ENCODE data around the gene GGCT. TPM values are rescaled to one million over a fixed set of nuclear protein-coding genes. Genes with fewer than 3 reads are reported as not detected.
"Not testable (repeated sequence)": the region's sequence is repeated elsewhere in the genome, so short reads cannot be mapped to it uniquely, and the experiment has no call there.

GGCT gene
- 10 to 100 TPM; 63.0 to 76.3 (median 63.1) TPM for polyA plus RNA-seq (ENCODE audit: insufficient read length in 3 of 3)
- long read RNA-seq, donor 1, transcript GGCT-202 (4 exons, 1,173 nt), result major isoform, 28 of 50 reads
- long read RNA-seq, donor 1, transcript GGCT-207 (3 exons, 1,012 nt), result minor isoform, 16 of 50 reads
- long read RNA-seq, donor 1, partial matches to known transcripts, result 6 of 50 reads
- long read RNA-seq, donor 1, other reads (novel, unspliced or antisense), result 0 of 50 reads
- long read RNA-seq, donor 2, transcript GGCT-202 (4 exons, 1,173 nt), result major isoform, 42 of 64 reads
- long read RNA-seq, donor 2, transcript GGCT-207 (3 exons, 1,012 nt), result minor isoform, 13 of 64 reads
- long read RNA-seq, donor 2, partial matches to known transcripts, result 6 of 64 reads
- long read RNA-seq, donor 2, other reads (novel, unspliced or antisense), result 0 of 64 reads
- long read RNA-seq, donor 3, transcript GGCT-207 (3 exons, 1,012 nt), result minor isoform, 6 of 29 reads
- long read RNA-seq, donor 3, transcript GGCT-202 (4 exons, 1,173 nt), result major isoform, 22 of 29 reads
- long read RNA-seq, donor 3, partial matches to known transcripts, result 0 of 29 reads
- long read RNA-seq, donor 3, other reads (novel, unspliced or antisense), result 0 of 29 reads
- long read RNA-seq, donor 4, transcript GGCT-202 (4 exons, 1,173 nt), result major isoform, 40 of 56 reads
- long read RNA-seq, donor 4, transcript GGCT-207 (3 exons, 1,012 nt), result minor isoform, 10 of 56 reads
- long read RNA-seq, donor 4, partial matches to known transcripts, result 6 of 56 reads
- long read RNA-seq, donor 4, other reads (novel, unspliced or antisense), result 0 of 56 reads
- long read RNA-seq, donor 5, transcript GGCT-202 (4 exons, 1,173 nt), result major isoform, 19 of 23 reads
- long read RNA-seq, donor 5, partial matches to known transcripts, result 0 of 23 reads
- long read RNA-seq, donor 5, other reads (novel, unspliced or antisense), result 0 of 23 reads
- long read RNA-seq, donor 6, transcript GGCT-202 (4 exons, 1,173 nt), result major isoform, 12 of 26 reads
- long read RNA-seq, donor 6, transcript GGCT-207 (3 exons, 1,012 nt), result minor isoform, 7 of 26 reads
- long read RNA-seq, donor 6, partial matches to known transcripts, result 5 of 26 reads
- long read RNA-seq, donor 6, other reads (novel, unspliced or antisense), result 0 of 26 reads
- long read RNA-seq, donor 7, transcript GGCT-202 (4 exons, 1,173 nt), result major isoform, 31 of 51 reads
- long read RNA-seq, donor 7, transcript GGCT-207 (3 exons, 1,012 nt), result minor isoform, 5 of 51 reads
- long read RNA-seq, donor 7, partial matches to known transcripts, result 15 of 51 reads
- long read RNA-seq, donor 7, other reads (novel, unspliced or antisense), result 0 of 51 reads
- long read RNA-seq, donor 8, transcript GGCT-202 (4 exons, 1,173 nt), result major isoform, 6 of 10 reads
- long read RNA-seq, donor 8, partial matches to known transcripts, result 0 of 10 reads
- long read RNA-seq, donor 8, other reads (novel, unspliced or antisense), result 0 of 10 reads
- long read RNA-seq, donor 9, transcript GGCT-202 (4 exons, 1,173 nt), result major isoform, 30 of 59 reads
- long read RNA-seq, donor 9, transcript GGCT-207 (3 exons, 1,012 nt), result minor isoform, 10 of 59 reads
- long read RNA-seq, donor 9, partial matches to known transcripts, result 15 of 59 reads
- long read RNA-seq, donor 9, other reads (novel, unspliced or antisense), result 0 of 59 reads
- long read RNA-seq, donor 10, transcript GGCT-202 (4 exons, 1,173 nt), result major isoform, 23 of 35 reads
- long read RNA-seq, donor 10, partial matches to known transcripts, result 7 of 35 reads
- long read RNA-seq, donor 10, other reads (novel, unspliced or antisense), result 0 of 35 reads
- long read RNA-seq, donor 11, transcript GGCT-202 (4 exons, 1,173 nt), result major isoform, 18 of 39 reads
- long read RNA-seq, donor 11, transcript GGCT-207 (3 exons, 1,012 nt), result minor isoform, 5 of 39 reads
- long read RNA-seq, donor 11, partial matches to known transcripts, result 14 of 39 reads
- long read RNA-seq, donor 11, other reads (novel, unspliced or antisense), result 0 of 39 reads
- long read RNA-seq, donor 12, transcript GGCT-202 (4 exons, 1,173 nt), result major isoform, 42 of 53 reads
- long read RNA-seq, donor 12, transcript GGCT-207 (3 exons, 1,012 nt), result minor isoform, 9 of 53 reads
- long read RNA-seq, donor 12, partial matches to known transcripts, result 0 of 53 reads
- long read RNA-seq, donor 12, other reads (novel, unspliced or antisense), result 0 of 53 reads
- long read RNA-seq, donor 13, transcript GGCT-202 (4 exons, 1,173 nt), result major isoform, 14 of 24 reads
- long read RNA-seq, donor 13, partial matches to known transcripts, result 7 of 24 reads
- long read RNA-seq, donor 13, other reads (novel, unspliced or antisense), result 0 of 24 reads
- long read RNA-seq, donor 14, transcript GGCT-202 (4 exons, 1,173 nt), result major isoform, 26 of 47 reads
- long read RNA-seq, donor 14, transcript GGCT-207 (3 exons, 1,012 nt), result minor isoform, 8 of 47 reads
- long read RNA-seq, donor 14, partial matches to known transcripts, result 11 of 47 reads
- long read RNA-seq, donor 14, other reads (novel, unspliced or antisense), result 0 of 47 reads
- long read RNA-seq, donor 15, transcript GGCT-202 (4 exons, 1,173 nt), result major isoform, 36 of 52 reads
- long read RNA-seq, donor 15, transcript GGCT-207 (3 exons, 1,012 nt), result minor isoform, 13 of 52 reads
- long read RNA-seq, donor 15, partial matches to known transcripts, result 0 of 52 reads
- long read RNA-seq, donor 15, other reads (novel, unspliced or antisense), result 0 of 52 reads
- long read RNA-seq, donor 16, transcript GGCT-202 (4 exons, 1,173 nt), result major isoform, 35 of 55 reads
- long read RNA-seq, donor 16, transcript GGCT-207 (3 exons, 1,012 nt), result minor isoform, 11 of 55 reads
- long read RNA-seq, donor 16, partial matches to known transcripts, result 8 of 55 reads
- long read RNA-seq, donor 16, other reads (novel, unspliced or antisense), result 0 of 55 reads

- peak; percentile 98 for DNase-seq
These were observed at the start of gene GGCT for GRCh38 chr7:30504301-30505173. Gene GGCT, minus strand, starts transcription at chr7:30504829. Its CDS starts 120 bp downstream, at chr7:30504709.

GRCh38 chr7:30553546-30553945 is 48.9 kb upstream of the GGCT start:
- no peak for DNase-seq

- no peak for DNase-seq
These were observed 48.5 kb upstream of the GGCT start for GRCh38 chr7:30553141-30553540.

DNA sequence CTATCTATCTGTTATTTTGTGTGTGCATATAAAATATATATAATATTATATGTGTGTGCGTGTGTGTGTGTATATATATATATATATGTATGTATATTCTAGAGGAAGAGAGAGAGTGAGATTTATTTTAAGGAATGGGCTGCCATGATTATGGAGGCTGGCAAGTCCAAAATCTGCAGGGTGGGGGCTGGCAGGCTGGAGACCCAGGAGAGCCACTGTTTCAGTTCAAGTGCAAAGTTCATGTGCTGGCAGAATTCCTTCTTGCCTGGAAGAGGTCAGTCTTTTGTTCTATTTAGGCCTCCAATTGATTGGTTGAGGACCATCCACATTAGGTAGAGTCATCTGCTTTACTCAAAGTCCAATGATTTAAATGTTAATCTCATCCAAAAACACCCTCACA is 47.7 kb upstream of the GGCT start:
- DNase-seq, result no peak

- DNase-seq, result no peak
These were observed 45.4 kb upstream of the GGCT start for GRCh38 chr7:30549931-30550493.

- DNase-seq, result peak; percentile 70
These were observed 44.2 kb upstream of the GGCT start for GRCh38 chr7:30548845-30549244.

DNA sequence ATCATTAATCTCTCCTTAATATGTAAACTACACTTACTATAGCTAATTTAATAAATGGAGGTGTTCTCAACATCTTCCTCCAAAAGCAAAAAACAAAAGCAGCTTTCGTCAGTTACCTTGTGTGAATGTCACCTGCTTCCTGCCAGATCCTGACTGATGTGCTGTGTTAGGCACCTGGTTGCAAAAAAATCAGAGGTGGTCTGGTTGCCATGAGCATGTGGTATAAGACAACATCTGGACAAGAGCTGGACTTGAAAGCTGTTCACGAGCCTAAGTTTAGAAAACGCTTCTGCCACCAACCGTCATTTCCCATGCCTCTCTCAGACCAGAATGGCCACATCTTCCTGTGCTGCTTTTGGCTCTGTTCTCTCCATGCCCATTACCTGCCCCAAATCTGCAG is 42.0 kb upstream of the GGCT start:
- no peak for DNase-seq

DNA sequence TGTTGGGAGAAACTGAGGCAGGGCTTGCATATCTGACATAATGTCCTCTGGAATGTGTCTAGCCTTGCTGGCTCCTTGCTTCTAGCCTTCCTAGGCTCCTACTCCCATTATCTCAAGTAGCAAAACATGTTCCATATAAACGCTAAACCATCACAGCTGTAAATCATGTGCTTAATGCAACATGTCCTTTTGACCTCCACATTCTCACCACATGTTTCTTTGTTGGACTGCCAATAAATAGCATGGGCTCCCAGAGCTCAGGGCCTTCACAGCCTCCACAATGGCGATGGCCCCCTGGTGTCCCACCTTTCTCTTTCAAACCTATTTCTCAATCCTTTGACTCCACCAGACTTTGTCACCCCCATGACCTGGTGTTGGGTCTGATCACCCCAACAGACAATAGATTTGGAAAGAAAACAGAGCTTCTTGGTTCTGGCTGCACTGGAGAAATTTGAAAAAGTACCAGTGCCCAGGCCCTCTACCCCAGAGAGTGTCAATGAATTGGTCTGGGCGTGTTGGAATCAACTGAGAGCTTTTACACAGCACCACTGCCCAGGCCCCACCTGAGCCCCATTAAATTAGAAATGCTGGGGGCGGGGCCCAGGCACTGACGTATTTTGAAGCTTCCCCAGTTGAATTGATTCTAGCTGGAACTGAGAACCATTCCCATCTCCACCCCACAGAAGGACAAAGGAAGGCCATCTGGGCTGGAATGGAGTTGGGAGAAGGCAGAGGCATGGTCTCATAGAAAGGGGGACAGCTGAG is 41.3 kb upstream of the GGCT start:
- DNase-seq, result no peak

DNA sequence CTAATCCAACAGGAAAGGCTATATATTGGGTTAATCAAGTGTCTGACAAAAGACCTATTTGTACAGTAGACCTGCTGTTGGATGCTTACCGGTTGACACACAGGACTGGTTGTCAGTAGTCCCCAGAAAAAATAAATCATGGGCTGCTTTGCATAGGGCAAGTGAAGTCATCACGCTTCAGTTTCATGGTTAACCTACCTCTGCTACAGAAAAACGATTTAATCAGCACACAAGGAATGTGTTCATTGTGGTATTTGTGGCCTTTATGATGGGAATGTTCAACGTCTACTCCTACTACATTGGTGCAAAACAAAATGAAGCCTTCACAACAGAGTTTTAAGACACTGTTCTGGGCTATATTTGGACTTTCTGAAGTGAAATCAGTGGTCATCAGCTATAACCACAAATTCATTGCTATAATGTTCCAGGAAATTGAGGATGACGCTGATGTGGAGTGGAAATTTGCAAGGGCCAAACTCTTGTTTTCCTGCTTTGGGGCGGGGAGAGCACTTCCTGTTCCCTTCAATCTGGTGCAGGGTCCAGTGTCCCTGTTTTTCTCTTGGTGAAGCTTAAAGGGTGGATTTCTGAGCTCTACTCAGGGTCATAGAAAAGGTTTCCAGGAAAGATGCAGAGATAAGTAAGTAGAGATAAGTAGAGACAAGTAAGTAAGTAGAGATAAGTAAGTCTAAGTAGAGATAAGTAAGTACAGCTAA is 39.3 kb upstream of the GGCT start:
- no peak for DNase-seq

DNA sequence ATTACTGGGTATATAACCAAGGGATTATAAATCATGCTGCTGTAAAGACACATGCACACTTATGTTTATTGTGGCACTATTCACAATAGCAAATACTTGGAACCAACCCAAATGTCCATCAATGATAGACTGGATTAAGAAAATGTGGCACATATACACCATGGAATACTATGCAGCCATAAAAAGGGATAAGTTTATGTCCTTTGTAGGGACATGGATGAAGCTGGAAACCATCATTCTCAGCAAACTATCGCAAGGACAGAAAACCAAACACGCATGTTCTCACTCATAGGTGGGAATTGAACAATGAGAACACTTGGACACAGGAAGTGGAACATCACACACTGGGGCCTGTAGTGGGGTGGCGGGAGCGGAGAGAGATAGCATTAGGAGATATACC is 38.5 kb upstream of the GGCT start:
- DNase-seq, result not testable (repeated sequence)

- no peak for DNase-seq
These were observed 29.3 kb upstream of the GGCT start for GRCh38 chr7:30533886-30534285.

- no peak for DNase-seq
These were observed 26.7 kb upstream of the GGCT start for GRCh38 chr7:30531286-30531685.

GRCh38 chr7:30530373-30530772 is 25.7 kb upstream of the GGCT start:
- DNase-seq, result no peak

DNA sequence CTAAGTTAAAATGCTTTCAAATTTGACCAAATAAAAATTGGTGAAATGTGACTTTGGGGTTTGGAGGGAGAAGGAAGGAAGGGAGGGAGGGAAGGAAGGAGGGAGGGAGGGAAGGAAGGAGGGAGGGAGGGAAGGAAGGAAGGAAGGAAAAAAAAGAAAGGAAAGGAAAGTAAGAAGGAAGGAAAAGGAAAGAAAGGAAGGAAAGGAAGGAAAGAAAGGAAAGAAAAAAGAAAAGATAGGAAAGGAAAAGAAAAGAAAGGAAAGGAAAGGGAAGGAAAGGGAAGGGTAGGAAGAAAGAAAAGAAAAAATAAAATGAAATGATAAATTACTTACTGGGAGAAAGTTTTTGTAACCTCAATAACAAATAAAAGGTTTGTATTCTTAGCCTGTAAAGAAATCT is 24.1 kb upstream of the GGCT start:
- no peak for DNase-seq

DNA sequence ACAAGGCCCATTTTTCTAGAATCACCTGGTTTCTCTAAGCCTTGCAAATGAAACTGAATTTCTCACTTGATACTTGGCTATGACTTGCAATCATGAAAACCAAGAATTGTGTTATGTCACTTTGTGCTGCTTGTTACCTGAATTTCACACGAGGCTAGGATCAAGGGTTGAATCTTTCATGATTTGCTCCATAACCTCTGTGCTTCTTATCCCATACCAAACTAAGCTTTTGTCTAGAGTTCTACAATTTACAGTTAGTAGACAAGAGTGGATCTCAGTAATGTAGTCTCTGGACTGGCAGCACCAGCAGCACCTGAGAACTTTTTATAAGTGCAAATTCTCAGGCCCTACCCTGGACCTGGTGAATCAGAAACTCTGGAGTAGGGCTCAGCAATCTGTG is 22.7 kb upstream of the GGCT start:
- DNase-seq, result not testable (repeated sequence)

DNA sequence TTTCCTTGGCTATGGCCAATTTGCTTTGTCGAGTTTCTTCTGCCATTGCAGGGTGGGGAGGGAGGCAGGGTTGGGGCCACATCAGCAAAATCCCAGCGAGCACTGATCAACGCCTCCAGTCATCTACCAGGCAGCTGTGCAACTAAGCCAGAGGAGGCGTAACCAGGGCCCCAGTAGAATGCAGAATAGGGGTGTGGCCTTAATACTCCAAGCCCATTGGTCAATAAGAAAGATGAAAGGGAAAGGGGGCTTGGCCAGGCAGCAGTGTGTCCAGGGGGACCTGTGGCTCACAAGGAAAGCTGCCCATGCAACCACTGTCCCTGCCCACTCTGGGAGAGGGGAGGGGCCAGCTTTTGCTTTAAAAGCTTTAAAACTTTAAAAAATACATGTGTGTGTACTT is 21.5 kb upstream of the GGCT start:
- DNase-seq, result no peak
